ENCODE measurements around the gene BBX.

DNA sequence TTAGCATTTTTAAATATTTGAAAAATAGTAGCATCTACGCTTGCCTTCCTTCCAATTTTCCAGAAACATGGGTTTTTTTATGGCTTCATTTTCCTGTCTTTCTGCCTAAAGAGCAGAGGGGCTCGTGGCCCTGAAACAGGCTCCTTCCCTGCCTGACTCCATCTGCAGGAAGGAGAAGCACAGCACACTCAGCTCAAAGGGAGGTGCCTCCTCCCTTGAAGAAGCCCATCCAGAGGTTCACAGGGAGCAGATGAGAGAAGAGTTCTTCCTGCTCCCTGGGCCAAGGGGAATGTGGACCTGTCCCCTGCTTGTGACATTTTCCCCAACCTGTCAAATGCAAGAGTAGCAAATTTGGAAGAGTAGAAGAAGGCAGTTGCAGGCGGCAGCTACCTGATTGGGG lies 55.8 kb downstream of the BBX start:
- TF ChIP-seq POLR2A (IDR thresholded peaks at IDR 0.05) (no peak), EP300 (IDR thresholded peaks at IDR 0.05) (no peak)
- TF ChIP-seq, protein P1, sequence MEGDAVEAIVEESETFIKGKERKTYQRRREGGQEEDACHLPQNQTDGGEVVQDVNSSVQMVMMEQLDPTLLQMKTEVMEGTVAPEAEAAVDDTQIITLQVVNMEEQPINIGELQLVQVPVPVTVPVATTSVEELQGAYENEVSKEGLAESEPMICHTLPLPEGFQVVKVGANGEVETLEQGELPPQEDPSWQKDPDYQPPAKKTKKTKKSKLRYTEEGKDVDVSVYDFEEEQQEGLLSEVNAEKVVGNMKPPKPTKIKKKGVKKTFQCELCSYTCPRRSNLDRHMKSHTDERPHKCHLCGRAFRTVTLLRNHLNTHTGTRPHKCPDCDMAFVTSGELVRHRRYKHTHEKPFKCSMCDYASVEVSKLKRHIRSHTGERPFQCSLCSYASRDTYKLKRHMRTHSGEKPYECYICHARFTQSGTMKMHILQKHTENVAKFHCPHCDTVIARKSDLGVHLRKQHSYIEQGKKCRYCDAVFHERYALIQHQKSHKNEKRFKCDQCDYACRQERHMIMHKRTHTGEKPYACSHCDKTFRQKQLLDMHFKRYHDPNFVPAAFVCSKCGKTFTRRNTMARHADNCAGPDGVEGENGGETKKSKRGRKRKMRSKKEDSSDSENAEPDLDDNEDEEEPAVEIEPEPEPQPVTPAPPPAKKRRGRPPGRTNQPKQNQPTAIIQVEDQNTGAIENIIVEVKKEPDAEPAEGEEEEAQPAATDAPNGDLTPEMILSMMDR (IDR thresholded peaks at IDR 0.05) = no peak
